MM.1S (cell line): ENCODE results near the gene TSGA10IP.
"Not testable (repeated sequence)": the region's sequence is repeated elsewhere in the genome, so short reads cannot be mapped to it uniquely, and the experiment has no call there.

Experiments
- DNase-seq: peaks from one replicate; pipeline ENCODE4 v3.0.0-alpha.2; 2015
- H2AFZ ChIP-seq: fragments of 300-600 bp; sonication (generic); 2 replicates; pipeline ENCODE4 v1.6.0; 2016; ENCODE audit warnings: antibody characterized with exemption, low read length
- H3F3A ChIP-seq: fragments of 300-600 bp; sonication (generic); 2 replicates; pipeline ENCODE4 v1.6.1; 2016; ENCODE audit warnings: mild to moderate bottlenecking, antibody characterized with exemption, low read length, moderate library complexity, mixed read lengths; ENCODE audit not compliant: insufficient read depth
- H3K27ac ChIP-seq: fragments of 300-600 bp; sonication (generic); 2 replicates; pipeline ENCODE4 v1.5.1; 2016; ENCODE audit warnings: mild to moderate bottlenecking, low read length
- H3K27me3 ChIP-seq: fragments of 300-600 bp; sonication (generic); replicated peaks from 2 replicates; pipeline ENCODE4 v1.6.0; 2016; ENCODE audit warnings: low read length; ENCODE audit not compliant: insufficient read depth
- H3K36me3 ChIP-seq: fragments of 300-600 bp; sonication (generic); replicated peaks from 2 replicates; pipeline ENCODE4 v1.6.1; 2016; ENCODE audit warnings: mild to moderate bottlenecking, low read length, mixed read lengths; ENCODE audit not compliant: insufficient read depth
- H3K4me1 ChIP-seq: fragments of 300-600 bp; sonication (generic); 2 replicates; pipeline ENCODE4 v1.6.1; 2016; ENCODE audit warnings: low read length, mixed read lengths
- H3K4me2 ChIP-seq: fragments of 300-600 bp; sonication (generic); 2 replicates; pipeline ENCODE4 v1.6.0; 2016; ENCODE audit warnings: low read depth, low read length
- H3K4me3 ChIP-seq: fragments of 300-600 bp; sonication (generic); 2 replicates; pipeline ENCODE4 v1.5.1; 2016; ENCODE audit warnings: low read length, mixed read lengths
- H3K79me2 ChIP-seq: fragments of 300-600 bp; sonication (generic); 2 replicates; pipeline ENCODE4 v1.6.1; 2016; ENCODE audit warnings: mixed run types, low read length, mixed read lengths
- H3K9ac ChIP-seq: fragments of 300-600 bp; sonication (generic); 2 replicates; pipeline ENCODE4 v1.6.1; 2016; ENCODE audit warnings: low read length, mixed read lengths
- H3K9me2 ChIP-seq: fragments of 300-600 bp; sonication (generic); replicated peaks from 2 replicates; pipeline ENCODE4 v1.6.1; 2016; ENCODE audit warnings: mild to moderate bottlenecking, low read length, mixed read lengths; ENCODE audit not compliant: insufficient read depth
- H3K9me3 ChIP-seq: fragments of 300-600 bp; sonication (generic); replicated peaks from 2 replicates; pipeline ENCODE4 v1.6.1; 2016; ENCODE audit warnings: mild to moderate bottlenecking, low read length, mixed read lengths; ENCODE audit not compliant: insufficient read depth
- H4K20me1 ChIP-seq: fragments of 300-600 bp; sonication (generic); 2 replicates; pipeline ENCODE4 v1.6.1; 2016; ENCODE audit warnings: mild to moderate bottlenecking, low read length, moderate library complexity, mixed read lengths; ENCODE audit not compliant: insufficient read depth
- EZH2 ChIP-seq: fragments of 300-600 bp; sonication (generic); optimal IDR thresholded peaks from 2 replicates; pipeline ENCODE3; 2017; ENCODE audit warnings: low read depth, mild to moderate bottlenecking, antibody characterized with exemption, low read length, mixed read lengths
- EZH2phosphoT487 ChIP-seq: fragments of 300-600 bp; sonication (generic); IDR thresholded peaks from 2 replicates; pipeline ENCODE4 v1.6.1; 2018; ENCODE audit warnings: antibody characterized with exemption, low read length
- TF ChIP-seq, protein P1 (sequence below): fragments of 300-600 bp; sonication (generic); IDR thresholded peaks from 2 replicates; pipeline ENCODE4 v1.5.1; 2016; ENCODE audit warnings: antibody characterized with exemption, low read length, mixed read lengths

Gene TSGA10IP

DNA sequence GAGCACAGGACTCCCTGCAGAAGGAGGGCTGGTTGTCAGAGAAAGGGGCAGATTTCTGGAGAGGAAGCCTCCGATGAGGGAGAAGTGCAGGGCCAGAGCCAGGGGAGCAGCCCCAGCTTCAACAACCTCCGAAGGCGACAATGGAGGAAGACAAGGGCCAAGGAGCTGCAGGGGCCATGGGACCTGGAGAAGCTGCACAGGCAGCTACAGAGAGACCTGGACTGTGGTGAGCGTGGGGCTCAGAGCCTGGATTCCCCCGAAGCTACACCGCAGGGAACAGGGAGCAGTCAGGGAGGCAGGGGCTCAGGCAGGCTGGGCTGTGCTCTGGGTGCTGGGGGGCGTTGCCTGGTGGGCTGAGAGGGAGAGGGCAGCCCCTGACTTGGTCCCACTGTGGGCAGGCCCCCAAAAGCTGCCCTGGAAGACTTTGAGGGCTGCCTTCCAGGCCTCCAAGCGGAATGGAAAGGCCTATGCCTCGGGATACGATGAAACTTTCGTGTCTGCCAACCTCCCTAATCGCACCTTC lies 2.4 kb downstream of the TSGA10IP start:
- no peak overlapping the region for H2AFZ ChIP-seq
- TF ChIP-seq, protein P1, sequence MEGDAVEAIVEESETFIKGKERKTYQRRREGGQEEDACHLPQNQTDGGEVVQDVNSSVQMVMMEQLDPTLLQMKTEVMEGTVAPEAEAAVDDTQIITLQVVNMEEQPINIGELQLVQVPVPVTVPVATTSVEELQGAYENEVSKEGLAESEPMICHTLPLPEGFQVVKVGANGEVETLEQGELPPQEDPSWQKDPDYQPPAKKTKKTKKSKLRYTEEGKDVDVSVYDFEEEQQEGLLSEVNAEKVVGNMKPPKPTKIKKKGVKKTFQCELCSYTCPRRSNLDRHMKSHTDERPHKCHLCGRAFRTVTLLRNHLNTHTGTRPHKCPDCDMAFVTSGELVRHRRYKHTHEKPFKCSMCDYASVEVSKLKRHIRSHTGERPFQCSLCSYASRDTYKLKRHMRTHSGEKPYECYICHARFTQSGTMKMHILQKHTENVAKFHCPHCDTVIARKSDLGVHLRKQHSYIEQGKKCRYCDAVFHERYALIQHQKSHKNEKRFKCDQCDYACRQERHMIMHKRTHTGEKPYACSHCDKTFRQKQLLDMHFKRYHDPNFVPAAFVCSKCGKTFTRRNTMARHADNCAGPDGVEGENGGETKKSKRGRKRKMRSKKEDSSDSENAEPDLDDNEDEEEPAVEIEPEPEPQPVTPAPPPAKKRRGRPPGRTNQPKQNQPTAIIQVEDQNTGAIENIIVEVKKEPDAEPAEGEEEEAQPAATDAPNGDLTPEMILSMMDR, result no peak
- no peak for TF ChIP-seq EZH2
- no peak for TF ChIP-seq EZH2phosphoT487
- no peaks in the 10 kb centered on the region for H3K36me3 ChIP-seq
- 0 out of 2 replicates have a peak, but pooled peaks cover 4% of the 10 kb centered on the region for H3K4me1 ChIP-seq
- no peak overlapping the region for H3K9ac ChIP-seq
- H3K9me3 ChIP-seq, result no peaks in the 10 kb centered on the region
- no peak overlapping the region for H3K4me3 ChIP-seq
- H3K4me2 ChIP-seq, result no peak overlapping the region
- no peaks in the 10 kb centered on the region for H3K27me3 ChIP-seq
- H3K9me2 ChIP-seq, result no peaks in the 10 kb centered on the region
- no peaks in the 10 kb centered on the region for H3F3A ChIP-seq
- DNase-seq, result no peak
- no peak overlapping the region for H3K27ac ChIP-seq
- H4K20me1 ChIP-seq, result no peaks in the 10 kb centered on the region
- H3K79me2 ChIP-seq, result no peaks in the 10 kb centered on the region

DNA sequence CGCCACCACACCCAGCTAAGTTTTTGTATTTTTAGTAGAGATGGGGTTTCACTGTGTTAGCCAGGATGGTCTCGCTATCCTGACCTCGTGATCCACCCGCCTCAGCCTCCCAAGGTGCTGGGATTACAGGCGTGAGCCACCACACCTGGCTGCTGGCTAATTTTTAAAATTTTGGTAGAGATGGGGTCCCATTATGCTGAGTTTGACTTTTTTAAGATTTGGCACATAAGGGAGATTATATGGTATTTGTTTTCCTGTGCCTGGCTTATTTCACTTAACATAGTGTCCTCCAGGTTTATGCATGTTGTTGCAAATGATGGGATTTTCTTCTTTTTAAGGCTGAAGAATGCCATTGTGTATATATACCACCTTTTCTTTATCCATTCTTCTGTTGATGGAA lies 5.4 kb downstream of the TSGA10IP start:
- H3K79me2 ChIP-seq, H3K4me1 ChIP-seq, H3K4me2 ChIP-seq, H3K9me3 ChIP-seq, H3K27me3 ChIP-seq, DNase-seq, H3F3A ChIP-seq, H3K27ac ChIP-seq, H3K9me2 ChIP-seq, H4K20me1 ChIP-seq, H3K36me3 ChIP-seq, H3K4me3 ChIP-seq, H2AFZ ChIP-seq, H3K9ac ChIP-seq: not testable (repeated sequence)

- not testable (repeated sequence) for H3F3A ChIP-seq, H3K4me2 ChIP-seq, H3K9me3 ChIP-seq, H3K27ac ChIP-seq, DNase-seq, H3K79me2 ChIP-seq, H3K4me1 ChIP-seq, H2AFZ ChIP-seq, H3K4me3 ChIP-seq, H3K36me3 ChIP-seq, H3K27me3 ChIP-seq, H4K20me1 ChIP-seq, H3K9ac ChIP-seq, H3K9me2 ChIP-seq
Measured at GRCh38 chr11:65951641-65952040, 6.4 kb downstream of the TSGA10IP start.

DNA sequence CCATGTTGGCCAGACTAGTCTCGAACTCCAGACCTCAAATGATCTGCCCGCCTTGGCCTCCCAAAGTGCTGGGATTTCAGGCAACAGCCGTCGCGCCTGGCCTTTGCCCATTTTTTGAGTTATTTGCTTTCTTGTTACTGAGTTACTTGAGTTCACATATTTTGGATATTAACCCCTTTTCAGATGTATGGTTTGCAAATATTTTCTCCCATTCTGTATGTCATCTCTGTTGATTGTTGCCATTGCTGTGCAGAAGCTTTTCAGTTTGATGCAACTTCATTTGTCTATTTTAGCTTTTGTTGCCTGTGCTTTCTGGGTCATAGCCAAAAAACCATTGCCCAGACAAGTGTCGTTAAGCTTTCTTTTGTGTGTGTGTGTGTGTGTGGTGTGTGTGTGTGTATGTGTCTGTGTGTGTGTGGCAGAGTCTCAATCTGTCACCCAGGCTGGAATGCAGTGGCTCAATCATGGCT lies 6.8 kb downstream of the TSGA10IP start:
- Histone ChIP-seq H3K9me3 (no peaks in the 10 kb centered on the region), H3K4me1 (peaks cover 4% of the 10 kb centered on the region; the same call in 1 of the 2 replicates), H3K27ac (no peak overlapping the region), H2AFZ (no peak overlapping the region), H3K4me2 (no peak overlapping the region), H3K79me2 (no peaks in the 10 kb centered on the region), H3F3A (peaks cover 8% of the 10 kb centered on the region), H3K9ac (no peak overlapping the region), H3K9me2 (no peaks in the 10 kb centered on the region), H3K4me3 (no peak overlapping the region), H4K20me1 (no peaks in the 10 kb centered on the region), H3K36me3 (no peaks in the 10 kb centered on the region), H3K27me3 (no peaks in the 10 kb centered on the region)
- TF ChIP-seq, protein P1, result no peak
- DNase-seq, result no peak
